ENCODE results near the gene CNDP1.

DNA sequence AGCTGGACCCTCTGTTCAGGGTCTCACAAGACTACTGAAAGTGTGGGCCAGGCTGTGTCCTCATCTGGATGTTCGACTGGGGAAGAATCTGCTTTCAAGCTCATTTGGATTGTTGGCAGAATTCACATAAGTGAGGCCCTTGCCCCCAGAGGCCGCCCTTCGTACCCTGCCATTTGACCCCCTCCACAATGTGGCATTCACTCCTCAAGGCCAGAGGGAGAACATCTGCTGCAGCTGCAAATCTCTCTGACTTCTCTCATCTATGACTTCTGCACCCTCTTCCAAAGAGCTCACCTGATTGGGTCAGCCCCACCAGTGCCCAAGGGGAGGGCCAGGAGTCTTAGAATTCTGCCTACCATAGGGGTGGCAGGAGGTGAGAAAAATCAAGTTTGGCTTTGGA lies 42.0 kb upstream of the CNDP1 start:
- TF ChIP-seq, protein P1, sequence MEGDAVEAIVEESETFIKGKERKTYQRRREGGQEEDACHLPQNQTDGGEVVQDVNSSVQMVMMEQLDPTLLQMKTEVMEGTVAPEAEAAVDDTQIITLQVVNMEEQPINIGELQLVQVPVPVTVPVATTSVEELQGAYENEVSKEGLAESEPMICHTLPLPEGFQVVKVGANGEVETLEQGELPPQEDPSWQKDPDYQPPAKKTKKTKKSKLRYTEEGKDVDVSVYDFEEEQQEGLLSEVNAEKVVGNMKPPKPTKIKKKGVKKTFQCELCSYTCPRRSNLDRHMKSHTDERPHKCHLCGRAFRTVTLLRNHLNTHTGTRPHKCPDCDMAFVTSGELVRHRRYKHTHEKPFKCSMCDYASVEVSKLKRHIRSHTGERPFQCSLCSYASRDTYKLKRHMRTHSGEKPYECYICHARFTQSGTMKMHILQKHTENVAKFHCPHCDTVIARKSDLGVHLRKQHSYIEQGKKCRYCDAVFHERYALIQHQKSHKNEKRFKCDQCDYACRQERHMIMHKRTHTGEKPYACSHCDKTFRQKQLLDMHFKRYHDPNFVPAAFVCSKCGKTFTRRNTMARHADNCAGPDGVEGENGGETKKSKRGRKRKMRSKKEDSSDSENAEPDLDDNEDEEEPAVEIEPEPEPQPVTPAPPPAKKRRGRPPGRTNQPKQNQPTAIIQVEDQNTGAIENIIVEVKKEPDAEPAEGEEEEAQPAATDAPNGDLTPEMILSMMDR (IDR thresholded peaks at IDR 0.05; ENCODE audit: low read length), result no peak
- no peak for TF ChIP-seq EZH2phosphoT487 (IDR thresholded peaks at IDR 0.05; ENCODE audit: low read length)
- no peak for TF ChIP-seq EZH2 (optimal IDR thresholded peaks at IDR 0.05; ENCODE audit: low read depth, low read length)
